MM.1S (cell line): Measurements from ENCODE around the gene GIT1.
A peak's percentile ranks its signal among the peaks of the same experiment; 100 is the strongest.

Experiments used
- DNase-seq: peaks from one replicate; pipeline ENCODE4 v3.0.0-alpha.2; 2015
- H2AFZ ChIP-seq: fragments of 300-600 bp; sonication (generic); 2 replicates; pipeline ENCODE4 v1.6.0; 2016; ENCODE audit warnings: antibody characterized with exemption, low read length
- H3F3A ChIP-seq: fragments of 300-600 bp; sonication (generic); 2 replicates; pipeline ENCODE4 v1.6.1; 2016; ENCODE audit warnings: mild to moderate bottlenecking, antibody characterized with exemption, low read length, moderate library complexity, mixed read lengths; ENCODE audit not compliant: insufficient read depth
- H3K27ac ChIP-seq: fragments of 300-600 bp; sonication (generic); 2 replicates; pipeline ENCODE4 v1.5.1; 2016; ENCODE audit warnings: mild to moderate bottlenecking, low read length
- H3K27me3 ChIP-seq: fragments of 300-600 bp; sonication (generic); replicated peaks from 2 replicates; pipeline ENCODE4 v1.6.0; 2016; ENCODE audit warnings: low read length; ENCODE audit not compliant: insufficient read depth
- H3K36me3 ChIP-seq: fragments of 300-600 bp; sonication (generic); replicated peaks from 2 replicates; pipeline ENCODE4 v1.6.1; 2016; ENCODE audit warnings: mild to moderate bottlenecking, low read length, mixed read lengths; ENCODE audit not compliant: insufficient read depth
- H3K4me1 ChIP-seq: fragments of 300-600 bp; sonication (generic); 2 replicates; pipeline ENCODE4 v1.6.1; 2016; ENCODE audit warnings: low read length, mixed read lengths
- H3K4me2 ChIP-seq: fragments of 300-600 bp; sonication (generic); 2 replicates; pipeline ENCODE4 v1.6.0; 2016; ENCODE audit warnings: low read depth, low read length
- H3K4me3 ChIP-seq: fragments of 300-600 bp; sonication (generic); 2 replicates; pipeline ENCODE4 v1.5.1; 2016; ENCODE audit warnings: low read length, mixed read lengths
- H3K79me2 ChIP-seq: fragments of 300-600 bp; sonication (generic); 2 replicates; pipeline ENCODE4 v1.6.1; 2016; ENCODE audit warnings: mixed run types, low read length, mixed read lengths
- H3K9ac ChIP-seq: fragments of 300-600 bp; sonication (generic); 2 replicates; pipeline ENCODE4 v1.6.1; 2016; ENCODE audit warnings: low read length, mixed read lengths
- H3K9me2 ChIP-seq: fragments of 300-600 bp; sonication (generic); replicated peaks from 2 replicates; pipeline ENCODE4 v1.6.1; 2016; ENCODE audit warnings: mild to moderate bottlenecking, low read length, mixed read lengths; ENCODE audit not compliant: insufficient read depth
- H3K9me3 ChIP-seq: fragments of 300-600 bp; sonication (generic); replicated peaks from 2 replicates; pipeline ENCODE4 v1.6.1; 2016; ENCODE audit warnings: mild to moderate bottlenecking, low read length, mixed read lengths; ENCODE audit not compliant: insufficient read depth
- H4K20me1 ChIP-seq: fragments of 300-600 bp; sonication (generic); 2 replicates; pipeline ENCODE4 v1.6.1; 2016; ENCODE audit warnings: mild to moderate bottlenecking, low read length, moderate library complexity, mixed read lengths; ENCODE audit not compliant: insufficient read depth
- CTCF ChIP-seq: fragments of 300-600 bp; sonication (generic); IDR thresholded peaks from 2 replicates; pipeline ENCODE4 v1.5.1; 2016; ENCODE audit warnings: antibody characterized with exemption, low read length, mixed read lengths
- EZH2 ChIP-seq: fragments of 300-600 bp; sonication (generic); optimal IDR thresholded peaks from 2 replicates; pipeline ENCODE3; 2017; ENCODE audit warnings: low read depth, mild to moderate bottlenecking, antibody characterized with exemption, low read length, mixed read lengths
- EZH2phosphoT487 ChIP-seq: fragments of 300-600 bp; sonication (generic); IDR thresholded peaks from 2 replicates; pipeline ENCODE4 v1.6.1; 2018; ENCODE audit warnings: antibody characterized with exemption, low read length

Gene GIT1

DNA sequence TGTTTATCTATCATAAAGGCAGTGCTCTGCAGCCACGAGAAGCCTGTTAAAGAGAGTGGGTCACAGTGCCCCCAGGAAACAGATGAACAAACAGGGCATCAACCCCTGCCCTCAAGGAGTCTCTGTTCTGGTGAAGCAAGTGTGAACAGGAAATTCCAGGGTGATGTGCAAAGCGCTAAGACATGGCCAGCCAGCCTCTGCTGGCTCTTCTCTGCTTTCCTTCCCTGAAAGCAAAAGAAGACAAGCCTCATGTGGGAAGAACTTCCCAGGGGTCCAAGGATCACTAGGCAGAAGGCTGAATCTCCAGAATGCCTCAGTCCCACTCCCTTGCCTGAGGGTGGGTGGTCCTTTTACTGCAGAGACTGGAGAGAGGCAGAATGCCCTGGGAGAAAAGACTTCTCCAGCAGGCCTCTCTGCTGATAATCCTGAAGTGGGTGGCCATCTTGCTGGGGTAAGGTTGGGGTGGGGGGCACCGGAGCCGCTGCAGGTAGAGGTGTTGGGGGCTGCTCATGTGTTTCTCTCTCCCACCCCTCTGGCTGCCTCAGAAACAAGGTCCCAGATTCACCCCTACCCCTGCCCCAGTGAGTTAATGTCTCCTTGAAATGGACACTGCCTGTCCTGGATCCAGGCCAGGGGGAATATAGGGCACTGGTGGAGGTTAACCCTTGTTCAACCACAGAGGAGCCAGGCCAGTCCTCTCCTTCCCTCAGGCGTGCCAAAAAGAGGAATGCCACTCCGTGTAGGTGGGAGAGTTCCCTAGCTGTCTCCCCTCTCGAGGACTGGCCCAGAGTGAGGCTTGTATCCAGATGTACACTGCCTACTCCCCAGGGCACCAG lies 5.9 kb upstream of the GIT1 start:
- Histone ChIP-seq H3K4me3 (no peak overlapping the region), H3K9me3 (no peaks in the 10 kb centered on the region), H3K9ac (no peak overlapping the region), H3K27ac (no peak overlapping the region), H4K20me1 (no peaks in the 10 kb centered on the region), H3K36me3 (no peaks in the 10 kb centered on the region), H3K4me1 (peaks cover 27% of the 10 kb centered on the region), H3K27me3 (no peaks in the 10 kb centered on the region), H3K79me2 (no peaks in the 10 kb centered on the region), H2AFZ (no peak overlapping the region), H3K4me2 (no peak overlapping the region), H3K9me2 (no peaks in the 10 kb centered on the region), H3F3A (peaks cover 6% of the 10 kb centered on the region; the same call in 1 of the 2 replicates)
- TF ChIP-seq EZH2phosphoT487 = no peak
- no peak for TF ChIP-seq CTCF
- no peak for TF ChIP-seq EZH2
- DNase-seq = no peak

DNA sequence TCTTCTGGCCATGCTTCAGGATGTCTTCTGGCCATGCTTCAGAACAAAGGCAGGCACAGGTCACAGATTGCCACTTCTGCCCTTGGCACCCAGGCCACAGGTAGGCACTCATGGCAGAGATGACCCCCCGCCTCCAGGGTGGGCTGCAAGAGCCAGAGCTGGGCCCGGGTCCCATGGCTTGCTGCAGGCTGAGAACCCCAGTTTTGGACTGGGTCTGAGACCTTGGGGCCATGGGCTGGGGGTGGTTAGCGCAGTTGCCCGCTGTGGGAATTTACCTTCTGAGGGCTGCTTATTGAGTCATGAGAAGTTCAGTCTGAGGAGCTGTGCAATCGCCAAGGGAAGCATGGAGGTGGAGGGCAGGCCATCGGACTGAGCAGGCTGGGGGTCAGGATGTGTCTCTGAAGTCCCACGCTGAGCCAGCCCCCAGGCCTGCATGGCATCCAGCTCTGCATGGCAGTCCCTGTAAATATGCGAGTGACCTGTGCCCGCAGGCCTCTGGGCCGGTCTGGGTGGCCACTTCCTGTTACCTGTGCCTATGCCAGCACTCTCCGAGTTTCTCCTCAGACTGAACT lies 5.2 kb upstream of the GIT1 start:
- Histone ChIP-seq H4K20me1 (no peaks in the 10 kb centered on the region), H3K9me3 (no peaks in the 10 kb centered on the region), H3F3A (peaks cover 6% of the 10 kb centered on the region; the same call in 1 of the 2 replicates), H3K27me3 (no peaks in the 10 kb centered on the region), H3K4me1 (peaks cover 29% of the 10 kb centered on the region), H3K4me2 (peak overlapping the region; percentile 97; the same call in 1 of the 2 replicates), H3K4me3 (no peak overlapping the region), H3K9me2 (no peaks in the 10 kb centered on the region), H3K27ac (no peak overlapping the region), H3K9ac (no peak overlapping the region), H3K79me2 (no peaks in the 10 kb centered on the region; the same call in 1 of the 2 replicates), H2AFZ (no peak overlapping the region), H3K36me3 (no peaks in the 10 kb centered on the region)
- DNase-seq = no peak
- TF ChIP-seq CTCF = no peak; the same call in 1 of the 2 replicates
- TF ChIP-seq EZH2phosphoT487 = no peak
- no peak for TF ChIP-seq EZH2

- H3K27me3 ChIP-seq = no peaks in the 10 kb centered on the region
- H3K9me2 ChIP-seq = no peaks in the 10 kb centered on the region
- peak overlapping the region; percentile 97 for H3K4me2 ChIP-seq
- H3K4me3 ChIP-seq = peak overlapping the region; percentile 73
- H3K9ac ChIP-seq = peak overlapping the region; percentile 21; the same call in 1 of the 2 replicates
- H3K9me3 ChIP-seq = no peaks in the 10 kb centered on the region
- TF ChIP-seq EZH2 = no peak
- TF ChIP-seq CTCF = peak; percentile 44
- no peak for TF ChIP-seq EZH2phosphoT487
- peaks cover 1% of the 10 kb centered on the region for H3K79me2 ChIP-seq
- peaks cover 6% of the 10 kb centered on the region; the same call in 1 of the 2 replicates for H3F3A ChIP-seq
- H3K27ac ChIP-seq = no peak overlapping the region
- peak overlapping the region; percentile 69; the same call in 1 of the 2 replicates for H2AFZ ChIP-seq
- no peaks in the 10 kb centered on the region for H3K36me3 ChIP-seq
- peak; percentile 40 for DNase-seq
- no peaks in the 10 kb centered on the region for H4K20me1 ChIP-seq
- peaks cover 29% of the 10 kb centered on the region for H3K4me1 ChIP-seq
Observed at GRCh38 chr17:29593591-29594518, 4.4 kb upstream of the GIT1 start.
